SK-N-SH (cell line): Measurements from ENCODE around the gene TARBP1. TPM values are rescaled to one million over a fixed set of nuclear protein-coding genes. Genes with fewer than 3 reads are reported as not detected.

ENCODE experiments used
- CTCF ChIA-PET: fragments of 300-600, 350-600 bp; formaldehyde crosslinking; extraction: SDS; loops from one replicate; lab custom pipeline; 2021; lab: Yijun Ruan, JAX
- POLR2A ChIA-PET: fragments of 350-600 bp; sonication (Branson Sonifier 250); formaldehyde crosslinking; extraction: SDS; loops from one replicate; lab custom pipeline; 2020; ENCODE audit warnings: antibody characterized with exemption, inconsistent platforms; lab: Yijun Ruan, JAX
- DNase-seq: peaks from one replicate; pipeline ENCODE4 v3.0.0; 2012
- H2AFZ ChIP-seq: fragments of 200-600 bp; sonication (generic); 2 replicates; pipeline ENCODE4 v1.8.1; 2016; ENCODE audit warnings: antibody characterized with exemption, mild to moderate bottlenecking, low read depth
- H3F3A ChIP-seq: fragments of 200-600 bp; sonication (generic); replicated peaks from 2 replicates; pipeline ENCODE3; 2016; ENCODE audit warnings: antibody characterized with exemption, mild to moderate bottlenecking; ENCODE audit not compliant: insufficient read depth
- H3K27ac ChIP-seq, 2 experiments: fragments of 200-500 bp in 1 of 2; fragments of 200-600 bp in 1 of 2; sonication (Bioruptor generic) in 1 of 2; sonication (generic), shearing (Covaris generic) in 1 of 2; 2 replicates each; pipeline versions ENCODE4 v1.5.1 to v1.6.1; 2014 to 2016; ENCODE audit warnings: low read depth in 2 of 2, inconsistent platforms in 1 of 2, low read length in 1 of 2, mild to moderate bottlenecking in 1 of 2, mixed read lengths in 1 of 2
- H3K27me3 ChIP-seq: fragments of 200-600 bp; sonication (generic), shearing (Covaris generic); 2 replicates; pipeline ENCODE4 v1.6.1; 2016; ENCODE audit warnings: mixed run types; ENCODE audit not compliant: insufficient read depth
- H3K36me3 ChIP-seq, 2 experiments: fragments of 200-500 bp in 1 of 2; fragments of 200-600 bp in 1 of 2; sonication (Bioruptor generic) in 1 of 2; sonication (generic) in 1 of 2; replicated peaks in 1 of 2; 2 replicates each; pipeline versions ENCODE3 to v1.5.1; 2014 to 2016; ENCODE audit warnings: low read length in 1 of 2, mild to moderate bottlenecking in 1 of 2; ENCODE audit not compliant: insufficient read depth in 2 of 2, control insufficient read depth in 1 of 2
- H3K4me1 ChIP-seq, 2 experiments: fragments of 200-500 bp in 1 of 2; fragments of 200-600 bp in 1 of 2; sonication (Bioruptor generic) in 1 of 2; sonication (generic), shearing (Covaris generic) in 1 of 2; 2 replicates each; pipeline versions ENCODE4 v1.5.1 to v1.6.1; 2014 to 2016; ENCODE audit warnings: low read depth in 1 of 2, low read length in 1 of 2, mixed run types in 1 of 2; ENCODE audit not compliant: insufficient read depth in 2 of 2, control insufficient read depth in 1 of 2
- H3K4me2 ChIP-seq: fragments of 200-600 bp; sonication (generic), shearing (Covaris generic); 2 replicates; pipeline ENCODE4 v1.6.1; 2017; ENCODE audit warnings: mixed run types
- H3K4me3 ChIP-seq, 2 experiments: fragments of 200-500 bp in 1 of 2; fragments of 200-600 bp in 1 of 2; sonication (Bioruptor generic) in 1 of 2; sonication (generic), shearing (Covaris generic) in 1 of 2; 2 replicates each; pipeline versions ENCODE4 v1.5.1 to v1.8.1; 2014 to 2016; ENCODE audit warnings: low read depth in 2 of 2, inconsistent platforms in 1 of 2, low read length in 1 of 2, mild to moderate bottlenecking in 1 of 2, mixed read lengths in 1 of 2, moderate library complexity in 1 of 2
- H3K79me2 ChIP-seq: fragments of 200-600 bp; sonication (generic); 2 replicates; pipeline ENCODE4 v1.8.1; 2017; ENCODE audit warnings: mild to moderate bottlenecking; ENCODE audit not compliant: insufficient read depth
- H3K9ac ChIP-seq: fragments of 200-600 bp; sonication (generic); 2 replicates; pipeline ENCODE4 v1.6.1; 2017; ENCODE audit warnings: mixed run types
- H3K9me2 ChIP-seq: fragments of 200-600 bp; sonication (generic); 2 replicates; pipeline ENCODE4 v1.6.1; 2017; ENCODE audit warnings: mixed run types
- H3K9me3 ChIP-seq: fragments of 200-600 bp; sonication (generic); 2 replicates; pipeline ENCODE4 v1.6.1; 2017; ENCODE audit warnings: mixed run types, mild to moderate bottlenecking, moderate library complexity
- H4K20me1 ChIP-seq: fragments of 200-600 bp; sonication (generic); 2 replicates; pipeline ENCODE4 v1.6.1; 2017; ENCODE audit warnings: mild to moderate bottlenecking, mixed run types; ENCODE audit not compliant: insufficient read depth
- CHD2 ChIP-seq: fragments of 150-350 bp; IDR thresholded peaks from 2 replicates; pipeline ENCODE4 v1.6.1; 2018; ENCODE audit warnings: low read length; ENCODE audit not compliant: partially characterized antibody
- CTCF ChIP-seq: fragments of 200-600 bp; sonication (generic); IDR thresholded peaks from 2 replicates; pipeline ENCODE4 v1.6.1; 2017; ENCODE audit warnings: antibody characterized with exemption, mild to moderate bottlenecking, moderate library complexity
- ELF1 ChIP-seq: IDR thresholded peaks from 2 replicates; pipeline ENCODE4 v1.4.0; 2012
- FOSL2 ChIP-seq: IDR thresholded peaks from 2 replicates; pipeline ENCODE4 v1.4.0; 2012; ENCODE audit warnings: low read depth, mild to moderate bottlenecking, moderate library complexity, borderline replicate concordance
- FOXJ3 ChIP-seq: sonication (generic); formaldehyde crosslinking; IDR thresholded peaks from 2 replicates; pipeline ENCODE4 v1.5.1; 2020; ENCODE audit warnings: mild to moderate bottlenecking, missing genetic modification reagents
- MEF2A ChIP-seq: IDR thresholded peaks from 2 replicates; pipeline ENCODE4 v1.4.0; 2012; ENCODE audit warnings: low read depth, borderline replicate concordance
- MXI1 ChIP-seq: IDR thresholded peaks from 2 replicates; pipeline ENCODE4 v1.6.1; 2012; ENCODE audit warnings: mild to moderate bottlenecking, low read depth, low read length, improper control_type of control experiment
- NFIC ChIP-seq: IDR thresholded peaks from 2 replicates; pipeline ENCODE4 v1.4.0; 2012; ENCODE audit warnings: borderline replicate concordance
- RXRA ChIP-seq: IDR thresholded peaks from 2 replicates; pipeline ENCODE4 v1.4.0; 2012; ENCODE audit warnings: low read depth, mild to moderate bottlenecking, borderline replicate concordance
- SIN3A ChIP-seq: IDR thresholded peaks from 2 replicates; pipeline ENCODE4 v1.6.1; 2012; ENCODE audit warnings: low read depth, mild to moderate bottlenecking, low read length, moderate library complexity, borderline replicate concordance
- TCF12 ChIP-seq: IDR thresholded peaks from 2 replicates; pipeline ENCODE4 v1.4.0; 2012
- TEAD4 ChIP-seq: IDR thresholded peaks from 2 replicates; pipeline ENCODE4 v1.4.0; 2012; ENCODE audit warnings: mild to moderate bottlenecking, borderline replicate concordance; ENCODE audit not compliant: insufficient read depth
- USF1 ChIP-seq: IDR thresholded peaks from 2 replicates; pipeline ENCODE4 v1.4.0; 2012; ENCODE audit warnings: low read depth, borderline replicate concordance
- WGBS: methylation state at CpG from one replicate; pipeline ENCODE4 v1.1.6; 2017; ENCODE audit warnings: low lambda C conversion rate; 5-methylcytosine and 5-hydroxymethylcytosine counted together
- polyA plus RNA-seq, 3 experiments: library from polyadenylated mRNA; depleted of rRNA; stranded (reverse); fragments of >200 nt; gene quantifications; 2 replicates each; pipeline ENCODE4 v1.2.3, GENCODE V29; 2012

The TARBP1 gene
- polyA plus RNA-seq, 1 of the 3 experiments (the other 2 are of a cell fraction), result 33.0 TPM

- TF ChIP-seq MEF2A, result no peak
- TF ChIP-seq USF1, result no peak
- TF ChIP-seq TCF12, result peak; percentile 10; the same call in 1 of the 2 replicates
- no peak for TF ChIP-seq CTCF
- TF ChIP-seq RXRA, result no peak
- no peak for TF ChIP-seq FOSL2
- TF ChIP-seq CHD2, result no peak
- TF ChIP-seq NFIC, result no peak
- Histone ChIP-seq H3K9me3 (no peaks in the 10 kb centered on the region), H3K4me1 (peaks cover 3 to 13% of the 10 kb centered on the region in 2 experiments; a peak in 3 of 4 replicates), H3K27ac (peak overlapping the region in 1 of 2 experiments; percentile 62; a peak in 2 of 4 replicates), H3K36me3 (peaks cover 0 to 2% of the 10 kb centered on the region in 2 experiments), H3K27me3 (no peaks in the 10 kb centered on the region), H3K4me3 (no peak overlapping the region), H3K9me2 (no peaks in the 10 kb centered on the region), H3K79me2 (peaks cover 27% of the 10 kb centered on the region), H2AFZ (no peak overlapping the region), H4K20me1 (no peaks in the 10 kb centered on the region), H3K4me2 (no peak overlapping the region), H3K9ac (no peak overlapping the region), H3F3A (peaks cover 8% of the 10 kb centered on the region)
- no peak for DNase-seq
- POLR2A ChIA-PET, result no interaction called here
- WGBS, result 56% methylated on average over 1 of the region's 1 CpG
- CTCF ChIA-PET, result interaction anchor here (1.1 kb wide), 1 partner anchor 216 kb away, joined by 3 read pairs; no protein-coding TSS in a partner anchor
Observed at GRCh38 chr1:234369784-234370183, 109.2 kb downstream of the TARBP1 start.

- ChIA-PET CTCF (interaction anchor here (1.1 kb wide), 1 partner anchor 215 kb away, joined by 3 read pairs; no protein-coding TSS in a partner anchor), POLR2A (no interaction called here)
- Histone ChIP-seq H3K27ac (no peak overlapping the region), H3K27me3 (no peaks in the 10 kb centered on the region), H3K9me3 (no peaks in the 10 kb centered on the region), H3K4me1 (peaks cover 0 to 5% of the 10 kb centered on the region in 2 experiments; a peak in 3 of 4 replicates), H3K9me2 (no peaks in the 10 kb centered on the region), H3K79me2 (peaks cover 19% of the 10 kb centered on the region), H2AFZ (no peak overlapping the region), H3F3A (peaks cover 8% of the 10 kb centered on the region), H4K20me1 (no peaks in the 10 kb centered on the region), H3K9ac (no peak overlapping the region), H3K36me3 (no peaks in the 10 kb centered on the region), H3K4me3 (no peak overlapping the region), H3K4me2 (no peak overlapping the region)
- WGBS, result 73% methylated on average over 3 of the region's 3 CpGs
- TF ChIP-seq ELF1 (no peak), FOXJ3 (CRISPR knock-in tag) (no peak), MXI1 (no peak), TEAD4 (no peak), SIN3A (no peak)
- no peak for DNase-seq
Observed at GRCh38 chr1:234369033-234369430, 109.9 kb downstream of the TARBP1 start.
